K562 (cell line): ENCODE data around the gene HBEGF. TPM values are rescaled to one million over a fixed set of nuclear protein-coding genes. Genes with fewer than 3 reads are reported as not detected.
A peak's percentile ranks its signal among the peaks of the same experiment; 100 is the strongest.

ENCODE experiments used
- ADNP ChIP-seq: fragments of 200-800 bp; sonication (Bioruptor generic); IDR thresholded peaks from 2 replicates; pipeline ENCODE4 v1.6.1; 2016; ENCODE audit warnings: missing genetic modification characterization, missing compliant biosample characterization
- C11orf30 ChIP-seq: fragments of 450-650 bp; IDR thresholded peaks from 2 replicates; pipeline ENCODE4 v1.6.1; 2016; ENCODE audit warnings: low read depth, mild to moderate bottlenecking
- EP400 ChIP-seq: fragments of 450-650 bp; IDR thresholded peaks from 2 replicates; pipeline ENCODE4 v1.6.1; 2017; ENCODE audit warnings: antibody characterized with exemption, mild to moderate bottlenecking, moderate library complexity
- GTF2E2 ChIP-seq: fragments of 200-800 bp; sonication (Bioruptor generic); IDR thresholded peaks from 2 replicates; pipeline ENCODE4 v1.6.1; 2016; ENCODE audit warnings: missing genetic modification characterization, missing compliant biosample characterization
- ILF3 ChIP-seq: fragments of 450-650 bp; IDR thresholded peaks from 2 replicates; pipeline ENCODE4 v1.6.1; 2018; ENCODE audit warnings: antibody characterized with exemption, mild to moderate bottlenecking, moderate library complexity, borderline replicate concordance
- KDM1A ChIP-seq, 2 experiments: fragments of 450-650 bp; IDR thresholded peaks; 2 replicates each; pipeline ENCODE4 v1.6.1; 2016; ENCODE audit warnings: mild to moderate bottlenecking in 2 of 2
- MAFG ChIP-seq: fragments of 450-650 bp; conservative IDR thresholded peaks from 2 replicates; pipeline ENCODE4 v1.6.1; 2016; ENCODE audit warnings: missing genetic modification characterization, missing compliant biosample characterization
- MTA1 ChIP-seq: fragments of 450-650 bp; IDR thresholded peaks from 2 replicates; pipeline ENCODE4 v1.6.1; 2017; ENCODE audit warnings: borderline replicate concordance
- NR2F6 ChIP-seq: fragments of 450-650 bp; formaldehyde crosslinking; IDR thresholded peaks from 2 replicates; pipeline ENCODE4 v1.4.0; 2020; ENCODE audit warnings: mild to moderate bottlenecking
- SIX5 ChIP-seq, 2 experiments: IDR thresholded peaks; 2 replicates each; pipeline ENCODE4 v1.6.1; 2011; ENCODE audit warnings: low read length in 2 of 2, borderline replicate concordance in 1 of 2, low read depth in 1 of 2, mild to moderate bottlenecking in 1 of 2, moderate library complexity in 1 of 2; ENCODE audit not compliant: insufficient read depth in 1 of 2
- TARDBP ChIP-seq: fragments of 450-650 bp; IDR thresholded peaks from 2 replicates; pipeline ENCODE4 v1.6.1; 2016
- TOE1 ChIP-seq, 2 experiments: fragments of 450-650 bp in 1 of 2; sonication (generic) in 1 of 2; formaldehyde crosslinking in 1 of 2; IDR thresholded peaks; 2 replicates each; pipeline versions ENCODE4 v1.7.1 to v1.8.0; 2016 to 2022; ENCODE audit warnings: borderline replicate concordance in 2 of 2, mild to moderate bottlenecking in 2 of 2, antibody characterized with exemption in 1 of 2, inconsistent platforms in 1 of 2, low read depth in 1 of 2, missing genetic modification reagents in 1 of 2, moderate library complexity in 1 of 2
- ZBTB40 ChIP-seq, 2 experiments: fragments of 450-650 bp in 1 of 2; sonication (generic) in 1 of 2; formaldehyde crosslinking in 1 of 2; IDR thresholded peaks; 2 replicates each; pipeline versions ENCODE4 v1.7.1 to v1.9.0; 2016 to 2022; ENCODE audit warnings: inconsistent platforms in 1 of 2, mild to moderate bottlenecking in 1 of 2, missing genetic modification reagents in 1 of 2
- ZC3H11A ChIP-seq: IDR thresholded peaks from 2 replicates; pipeline ENCODE4 v1.6.1; 2012; ENCODE audit warnings: low read depth, low read length, improper control_type of control experiment
- ZNF124 ChIP-seq: sonication (generic); formaldehyde crosslinking; IDR thresholded peaks from 2 replicates; pipeline ENCODE4 v1.8.1; 2022; ENCODE audit warnings: missing genetic modification reagents
- ZNF644 ChIP-seq: fragments of 200-800 bp; sonication (Bioruptor generic); IDR thresholded peaks from 2 replicates; pipeline ENCODE4 v1.6.1; 2016; ENCODE audit warnings: low read depth, missing genetic modification characterization, missing compliant biosample characterization
- polyA plus RNA-seq, 8 experiments: library from polyadenylated mRNA; depleted of rRNA in 4 of 8; stranded (reverse) in 5 of 8; unstranded in 3 of 8; fragments of >200 nt; fragmentation: Nextera tagmentation in 2 of 8; fragmentation: Illumina TruSeq in 1 of 8; extraction: Ambion mirVana in 2 of 8; extraction: Trizol in 1 of 8; gene quantifications; 2 replicates each; pipeline versions ENCODE4 v1.2.1 to v1.2.3, GENCODE V29; 2011 to 2014; ENCODE audit warnings: inconsistent platforms in 1 of 8, missing spikeins in 1 of 8
- total RNA-seq, 7 experiments: library from RNA; depleted of rRNA in 6 of 7; stranded (reverse); fragments of >200 nt in 6 of 7; fragmentation: Illumina TruSeq in 2 of 7; extraction: Trizol in 2 of 7; gene quantifications; 2 replicates each; pipeline versions ENCODE4 v1.2.1 to v1.2.3, GENCODE V29; 2011 to 2021; ENCODE audit warnings: low replicate concordance in 1 of 7
- TF ChIP-seq, protein P1 (sequence below): fragments of 250-450 bp; sonication (Bioruptor Pico); IDR thresholded peaks from 2 replicates; pipeline ENCODE4 v1.4.0; 2020

HBEGF gene
- total and polyA plus RNA-seq, 9 of the 15 experiments (the other 6 are each of a cell fraction or from before 2014, with no cell fraction given), result 0.11 to 1.1 (median 0.60) TPM

DNA sequence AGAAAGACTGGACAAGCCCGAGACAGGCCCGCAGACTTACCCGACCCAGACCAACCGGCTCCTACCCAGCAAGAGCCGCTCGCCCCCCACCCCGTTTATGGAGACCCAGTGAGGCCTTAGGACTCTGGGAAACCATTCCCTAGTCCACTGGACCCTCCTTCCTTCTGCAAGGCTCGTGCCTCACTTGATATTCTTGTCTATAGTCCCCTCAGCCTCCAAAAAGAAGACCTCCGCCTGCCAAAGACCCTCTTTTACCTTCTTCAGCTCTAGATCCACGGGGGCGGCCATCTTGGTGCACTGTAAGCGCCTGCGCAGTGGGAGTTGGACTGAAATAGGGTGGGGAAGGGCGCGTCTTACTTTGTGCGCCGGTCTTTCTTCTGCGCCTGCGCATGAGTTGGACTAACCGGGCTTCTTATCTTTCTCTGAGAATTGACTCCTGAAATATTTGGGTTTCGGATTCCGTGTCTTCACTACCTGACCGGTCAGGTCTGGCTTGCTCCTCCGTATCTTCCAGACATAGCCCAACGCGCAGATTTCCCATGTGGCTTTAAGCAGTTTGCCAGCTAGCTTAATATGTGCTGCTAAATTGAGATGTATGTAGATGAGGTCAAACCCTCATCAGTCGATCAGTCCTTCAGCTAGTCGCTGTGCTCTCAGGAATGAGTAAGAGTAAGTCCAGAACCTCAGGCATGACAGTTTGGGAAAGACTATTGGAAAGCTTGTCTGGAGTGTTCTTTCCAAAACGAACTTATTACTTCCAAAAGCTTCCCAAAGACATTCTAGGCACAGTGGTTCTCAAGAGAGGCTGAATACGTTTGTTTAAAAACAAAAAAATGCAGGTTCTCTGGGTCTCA is 43.4 kb downstream of the HBEGF start, which contains the start of gene PFDN1 (continued):
- TF ChIP-seq SIX5 (IDR thresholded peaks at IDR 0.05; ENCODE audit: borderline replicate concordance in 1 of 2, insufficient read depth in 1 of 2, low read depth in 1 of 2, low read length in 2 of 2) (no peak), GTF2E2 (tag) (peak; percentile 93; the same call in 1 of the 2 replicates), ILF3 (no peak), ZBTB40 (IDR thresholded peaks at IDR 0.05) (peak; percentile 40; the same call in 1 of the 2 replicates), ZBTB40 (CRISPR knock-in tag; IDR thresholded peaks at IDR 0.05) (no peak), MAFG (tag) (no peak), ZC3H11A (no peak), NR2F6 (CRISPR knock-in tag) (no peak), TOE1 (IDR thresholded peaks at IDR 0.05; ENCODE audit: borderline replicate concordance) (0 out of 2 replicates have a peak, but pooled peaks have one; percentile 34), TOE1 (CRISPR knock-in tag; IDR thresholded peaks at IDR 0.05; ENCODE audit: borderline replicate concordance, low read depth) (no peak), MTA1 (peak; percentile 93), ZNF124 (CRISPR knock-in tag) (no peak), TARDBP (no peak), ADNP (tag) (no peak), KDM1A (IDR thresholded peaks at IDR 0.05) (no peak), EP400 (peak; percentile 68), C11orf30 (peak; percentile 97), ZNF644 (tag) (no peak)
- TF ChIP-seq, protein P1, sequence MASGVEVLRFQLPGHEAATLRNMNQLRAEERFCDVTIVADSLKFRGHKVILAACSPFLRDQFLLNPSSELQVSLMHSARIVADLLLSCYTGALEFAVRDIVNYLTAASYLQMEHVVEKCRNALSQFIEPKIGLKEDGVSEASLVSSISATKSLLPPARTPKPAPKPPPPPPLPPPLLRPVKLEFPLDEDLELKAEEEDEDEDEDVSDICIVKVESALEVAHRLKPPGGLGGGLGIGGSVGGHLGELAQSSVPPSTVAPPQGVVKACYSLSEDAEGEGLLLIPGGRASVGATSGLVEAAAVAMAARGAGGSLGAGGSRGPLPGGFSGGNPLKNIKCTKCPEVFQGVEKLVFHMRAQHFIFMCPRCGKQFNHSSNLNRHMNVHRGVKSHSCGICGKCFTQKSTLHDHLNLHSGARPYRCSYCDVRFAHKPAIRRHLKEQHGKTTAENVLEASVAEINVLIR (CRISPR knock-in tag), result peak; percentile 69
